K562 (cell line): ENCODE measurements around the gene SPPL3. TPM values are rescaled to one million over a fixed set of nuclear protein-coding genes. Genes with fewer than 3 reads are reported as not detected.
"Not testable (repeated sequence)": the region's sequence is repeated elsewhere in the genome, so short reads cannot be mapped to it uniquely, and the experiment has no call there.

ENCODE experiments used
- ATAC-seq: fragments of 200-7000 bp; cut with Tn5 transposase; 3 replicates; pipeline ENCODE4 v1.9.1; 2020; ENCODE audit warnings: moderate library complexity
- BruUV-seq: library from RNA; stranded (reverse); fragments of 400-500 nt; replicated peaks from 2 replicates; lab custom pipeline; 2021; lab: Mats Ljungman, UMichigan
- CTCF ChIA-PET: fragments of 300-600 bp; formaldehyde crosslinking; extraction: SDS; loops from one replicate; lab custom pipeline; 2021; ENCODE audit warnings: low intra/inter-chr PET ratio; lab: Yijun Ruan, JAX
- POLR2A ChIA-PET: fragments of 300-600, 350-650 bp; sonication (Branson Sonifier 250); formaldehyde crosslinking; extraction: SDS; loops from one replicate; lab custom pipeline; 2021; ENCODE audit warnings: antibody characterized with exemption, inconsistent platforms; lab: Yijun Ruan, JAX
- DNase-seq, 4 experiments: peaks; one replicate each; pipeline versions ENCODE4 v3.0.0 to v3.0.0-alpha.2; 2011 to 2018; ENCODE audit warnings: low spot score in 3 of 4, mixed read lengths in 3 of 4; ENCODE audit errors: extremely low read depth in 1 of 4
- FAIRE-seq: peaks from 2 replicates; lab custom pipeline; 2011; peaks lifted over from hg19 to GRCh38; lab: Jason Lieb, UNC
- H2AFZ ChIP-seq: 2 replicates; pipeline ENCODE4 v1.6.0; 2011; ENCODE audit warnings: low read depth, low read length, control low read depth, inconsistent platforms
- H3K27ac ChIP-seq: fragments of 200-600 bp; 3 replicates; pipeline ENCODE4 v1.8.0; 2011; ENCODE audit warnings: low read depth, mild to moderate bottlenecking, control low read depth, inconsistent platforms, low read length, moderate library complexity, mixed read lengths; ENCODE audit errors: extremely low read depth
- H3K27me3 ChIP-seq, 2 experiments: fragments of 300-600 bp in 1 of 2; 2 replicates in 1 of 2; 3 replicates in 1 of 2; pipeline versions ENCODE4 v1.6.0 to v1.8.0; 2011; ENCODE audit warnings: inconsistent platforms in 2 of 2, low read length in 2 of 2, mild to moderate bottlenecking in 1 of 2, mixed read lengths in 1 of 2, moderate library complexity in 1 of 2; ENCODE audit not compliant: control insufficient read depth in 2 of 2, insufficient read depth in 2 of 2
- H3K36me3 ChIP-seq: fragments of 300-600 bp; 3 replicates; pipeline ENCODE4 v1.8.0; 2011; ENCODE audit warnings: mild to moderate bottlenecking, low read length, inconsistent platforms; ENCODE audit not compliant: control insufficient read depth, insufficient read depth
- H3K4me1 ChIP-seq, 2 experiments: fragments of 200-600 bp in 1 of 2; replicated peaks in 1 of 2; 2 replicates in 1 of 2; 3 replicates in 1 of 2; pipeline versions ENCODE4 v1.5.1 to v1.8.0; 2011; ENCODE audit warnings: inconsistent platforms in 2 of 2, low read length in 2 of 2, mild to moderate bottlenecking in 1 of 2, mixed read lengths in 1 of 2, moderate library complexity in 1 of 2; ENCODE audit not compliant: control insufficient read depth in 2 of 2, insufficient read depth in 2 of 2
- H3K4me2 ChIP-seq: 2 replicates; pipeline ENCODE4 v1.6.1; 2011; ENCODE audit warnings: low read length, control low read depth, inconsistent platforms, mixed read lengths; ENCODE audit not compliant: insufficient read depth
- H3K4me3 ChIP-seq: fragments of 200-600 bp; sonication (generic), shearing (Covaris generic); 2 replicates; pipeline ENCODE4 v1.5.1; 2016; ENCODE audit warnings: control low read depth, inconsistent platforms
- H3K79me2 ChIP-seq: fragments of 200-600 bp; 3 replicates; pipeline ENCODE4 v1.8.0; 2011; ENCODE audit warnings: low read length, inconsistent platforms; ENCODE audit not compliant: control insufficient read depth, insufficient read depth
- H3K9ac ChIP-seq, 2 experiments: 2 replicates each; pipeline versions ENCODE4 v1.6.0 to v1.6.1; 2011; ENCODE audit warnings: low read depth in 2 of 2, low read length in 2 of 2, control low read depth in 1 of 2, inconsistent platforms in 1 of 2, mild to moderate bottlenecking in 1 of 2, mixed read lengths in 1 of 2; ENCODE audit not compliant: insufficient read depth in 1 of 2
- H3K9me1 ChIP-seq: one replicate; pipeline ENCODE4 v1.6.0; 2011; ENCODE audit warnings: inconsistent platforms, mild to moderate bottlenecking, low read length, moderate library complexity; ENCODE audit not compliant: control insufficient read depth, insufficient read depth
- H3K9me3 ChIP-seq: replicated peaks from 2 replicates; pipeline ENCODE4 v1.5.1; 2011; ENCODE audit warnings: low read depth, low read length, inconsistent platforms; ENCODE audit not compliant: control insufficient read depth, insufficient read depth
- H4K20me1 ChIP-seq: replicated peaks from 2 replicates; pipeline ENCODE4 v1.6.1; 2011; ENCODE audit warnings: low read length, inconsistent platforms, mixed read lengths; ENCODE audit not compliant: control insufficient read depth, insufficient read depth
- TFAP4 ChIP-seq: sonication (generic); formaldehyde crosslinking; IDR thresholded peaks from 2 replicates; pipeline ENCODE4 v1.8.0; 2022; ENCODE audit warnings: missing genetic modification reagents, mild to moderate bottlenecking, moderate library complexity, borderline replicate concordance
- ZNF766 ChIP-seq: fragments of 200-800 bp; sonication (Bioruptor generic); conservative IDR thresholded peaks from 2 replicates; pipeline ENCODE4 v1.6.1; 2016; ENCODE audit warnings: missing genetic modification characterization, missing compliant biosample characterization
- WGBS: fragments of 100-300 bp; shearing (Covaris generic); methylation state at CpG from one replicate; pipeline ENCODE4 v1.1.6; 2016; ENCODE audit warnings: low coverage, mixed read lengths; ENCODE audit not compliant: insufficient coverage; ENCODE audit errors: missing lambda C conversion rate; 5-methylcytosine and 5-hydroxymethylcytosine counted together
- in situ Hi-C: fragments of 300-500 bp; cut with MboI; formaldehyde crosslinking; loops from 4 replicates; pipeline ENCODE4 v1.15.0; 2018; ENCODE audit warnings: inconsistent platforms, mixed read lengths
- intact Hi-C: fragments of 100-400 bp; cut with micrococcal nuclease; formaldehyde crosslinking; loops from 2 replicates; pipeline ENCODE4 v1.14.2; 2022
- polyA plus RNA-seq, 8 experiments: library from polyadenylated mRNA; depleted of rRNA in 4 of 8; stranded (reverse) in 5 of 8; unstranded in 3 of 8; fragments of >200 nt; fragmentation: Nextera tagmentation in 2 of 8; fragmentation: Illumina TruSeq in 1 of 8; extraction: Ambion mirVana in 2 of 8; extraction: Trizol in 1 of 8; gene quantifications; 2 replicates each; pipeline versions ENCODE4 v1.2.1 to v1.2.3, GENCODE V29; 2011 to 2014; ENCODE audit warnings: inconsistent platforms in 1 of 8, missing spikeins in 1 of 8
- total RNA-seq, 7 experiments: library from RNA; depleted of rRNA in 6 of 7; stranded (reverse); fragments of >200 nt in 6 of 7; fragmentation: Illumina TruSeq in 2 of 7; extraction: Trizol in 2 of 7; gene quantifications; 2 replicates each; pipeline versions ENCODE4 v1.2.1 to v1.2.3, GENCODE V29; 2011 to 2021; ENCODE audit warnings: low replicate concordance in 1 of 7

SPPL3 gene
- total and polyA plus RNA-seq, 9 of the 15 experiments (the other 6 are each of a cell fraction or from before 2014, with no cell fraction given) = 2.9 to 32.1 (median 7.1) TPM

GRCh38 chr12:120950260-120950799, 46.2 kb upstream of the SPPL3 start:
- H3K9me1 ChIP-seq, H3K79me2 ChIP-seq, H3K27ac ChIP-seq, H2AFZ ChIP-seq, H3K9ac ChIP-seq, H3K9me3 ChIP-seq, H3K36me3 ChIP-seq, BruUV-seq, in situ Hi-C loops, CTCF ChIA-PET, H3K4me3 ChIP-seq, intact Hi-C loops, DNase-seq, H3K4me2 ChIP-seq, H3K4me1 ChIP-seq, H3K27me3 ChIP-seq, FAIRE-seq, ATAC-seq, H4K20me1 ChIP-seq, POLR2A ChIA-PET: not testable (repeated sequence)
- WGBS = 95% methylated on average over 4 of the region's 31 CpGs

- H3K79me2 ChIP-seq, H3K9me3 ChIP-seq, H3K4me2 ChIP-seq, H4K20me1 ChIP-seq, H3K4me3 ChIP-seq, H3K4me1 ChIP-seq, H3K27me3 ChIP-seq, intact Hi-C loops, H3K9ac ChIP-seq, H3K36me3 ChIP-seq, CTCF ChIA-PET, H3K27ac ChIP-seq, H3K9me1 ChIP-seq, BruUV-seq, in situ Hi-C loops, DNase-seq, POLR2A ChIA-PET, ATAC-seq, FAIRE-seq: not testable (repeated sequence)
- peak overlapping the region; percentile 54 for H2AFZ ChIP-seq
- 64% methylated on average over 6 of the region's 6 CpGs for WGBS
- TF ChIP-seq TFAP4 (peak; percentile 36; the same call in 1 of the 2 replicates), ZNF766 (CRISPR knock-in tag) (0 out of 2 replicates have a peak, but pooled peaks have one; percentile 33)
- TF ChIP-seq, all 486 proteins: peak for 2; not testable (repeated sequence) for 484
Observed at GRCh38 chr12:120945516-120945915, 41.4 kb upstream of the SPPL3 start.
